ENCODE measurements around the gene PWWP2B.

DNA sequence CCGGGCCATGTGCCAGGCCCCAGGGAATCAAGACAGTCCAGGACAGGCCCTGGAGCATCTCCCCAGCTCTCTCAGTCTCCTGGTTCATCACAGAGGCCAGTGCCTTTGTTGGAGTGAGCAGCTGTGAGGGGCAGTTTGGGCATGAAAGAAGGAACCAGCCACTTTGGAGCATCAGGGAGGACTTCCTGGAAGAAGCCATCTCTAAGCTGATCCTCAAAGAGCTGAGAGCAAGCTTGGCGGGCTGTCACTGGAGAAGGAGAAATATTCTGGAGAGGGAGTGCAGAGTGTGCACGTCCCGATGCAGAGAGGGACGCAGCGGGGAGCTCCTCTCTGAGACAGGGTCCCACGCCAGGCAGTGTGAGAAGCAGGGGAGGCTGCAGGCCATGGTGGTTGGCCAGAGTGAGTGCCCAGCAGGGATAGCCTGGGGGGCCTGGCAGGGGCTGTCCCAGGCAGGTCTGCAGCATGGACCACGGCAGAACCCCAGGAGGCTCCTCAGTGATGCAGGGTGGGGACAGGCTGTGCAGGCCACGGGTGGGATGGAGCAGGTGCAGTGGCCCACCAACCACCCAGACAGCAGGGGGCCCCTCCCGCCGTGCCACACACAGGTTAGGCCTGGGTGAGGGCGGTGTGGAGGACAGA lies 34.7 kb downstream of the PWWP2B start:
- TF ChIP-seq, protein P1, sequence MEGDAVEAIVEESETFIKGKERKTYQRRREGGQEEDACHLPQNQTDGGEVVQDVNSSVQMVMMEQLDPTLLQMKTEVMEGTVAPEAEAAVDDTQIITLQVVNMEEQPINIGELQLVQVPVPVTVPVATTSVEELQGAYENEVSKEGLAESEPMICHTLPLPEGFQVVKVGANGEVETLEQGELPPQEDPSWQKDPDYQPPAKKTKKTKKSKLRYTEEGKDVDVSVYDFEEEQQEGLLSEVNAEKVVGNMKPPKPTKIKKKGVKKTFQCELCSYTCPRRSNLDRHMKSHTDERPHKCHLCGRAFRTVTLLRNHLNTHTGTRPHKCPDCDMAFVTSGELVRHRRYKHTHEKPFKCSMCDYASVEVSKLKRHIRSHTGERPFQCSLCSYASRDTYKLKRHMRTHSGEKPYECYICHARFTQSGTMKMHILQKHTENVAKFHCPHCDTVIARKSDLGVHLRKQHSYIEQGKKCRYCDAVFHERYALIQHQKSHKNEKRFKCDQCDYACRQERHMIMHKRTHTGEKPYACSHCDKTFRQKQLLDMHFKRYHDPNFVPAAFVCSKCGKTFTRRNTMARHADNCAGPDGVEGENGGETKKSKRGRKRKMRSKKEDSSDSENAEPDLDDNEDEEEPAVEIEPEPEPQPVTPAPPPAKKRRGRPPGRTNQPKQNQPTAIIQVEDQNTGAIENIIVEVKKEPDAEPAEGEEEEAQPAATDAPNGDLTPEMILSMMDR (IDR thresholded peaks at IDR 0.05), result no peak
- TF ChIP-seq POLR2A (IDR thresholded peaks at IDR 0.05), result no peak
